HEK293 (cell line): ENCODE results near the gene TRAF3IP3.

ENCODE experiments used
- CTCF ChIA-PET: fragments of 350-600 bp; formaldehyde crosslinking; extraction: SDS; loops from one replicate; lab custom pipeline; 2021; ENCODE audit warnings: antibody characterized with exemption; lab: Yijun Ruan, JAX
- POLR2A ChIA-PET: fragments of 300-600 bp; formaldehyde crosslinking; extraction: SDS; loops from one replicate; lab custom pipeline; 2020; ENCODE audit warnings: antibody characterized with exemption, inconsistent platforms; lab: Yijun Ruan, JAX
- H3K27ac ChIP-seq: fragments of 200-500 bp; sonication (Bioruptor generic); 2 replicates; pipeline ENCODE4 v1.5.1; 2014; ENCODE audit warnings: low read depth, low read length, control low read depth, inconsistent platforms; ENCODE audit errors: extremely low read depth
- H3K36me3 ChIP-seq, 2 experiments: fragments of 200-500 bp in 1 of 2; sonication (Bioruptor generic) in 1 of 2; 1 replicate in 1 of 2; 2 replicates in 1 of 2; pipeline ENCODE4 v1.5.1; 2014 to 2017; ENCODE audit warnings: inconsistent platforms in 2 of 2, low read length in 2 of 2; ENCODE audit not compliant: control insufficient read depth in 2 of 2, insufficient read depth in 1 of 2
- H3K4me1 ChIP-seq: fragments of 200-500 bp; sonication (Bioruptor generic); 2 replicates; pipeline ENCODE4 v1.5.1; 2014; ENCODE audit warnings: mild to moderate bottlenecking, low read length, inconsistent platforms; ENCODE audit not compliant: control insufficient read depth, insufficient read depth
- H3K4me3 ChIP-seq: 2 replicates; pipeline ENCODE4 v1.5.1; 2011; ENCODE audit warnings: low read depth, mild to moderate bottlenecking, control low read depth, low read length, moderate library complexity
- H3K9me3 ChIP-seq: fragments of 200-500 bp; sonication (Bioruptor generic); 2 replicates; pipeline ENCODE4 v1.5.1; 2014; ENCODE audit warnings: low read depth, low read length, inconsistent platforms; ENCODE audit not compliant: control insufficient read depth, insufficient read depth
- BCL11B ChIP-seq: fragments of 450-650 bp; formaldehyde crosslinking; IDR thresholded peaks from 2 replicates; pipeline ENCODE4 v1.5.1; 2016; ENCODE audit warnings: low read depth, missing biosample characterization, missing genetic modification characterization
- GLIS1 ChIP-seq: fragments of 450-650 bp; formaldehyde crosslinking; IDR thresholded peaks from 2 replicates; pipeline ENCODE4 v1.5.1; 2016; ENCODE audit warnings: missing biosample characterization, missing genetic modification characterization
- HOXD13 ChIP-seq: sonication (generic); formaldehyde crosslinking; IDR thresholded peaks from 2 replicates; pipeline ENCODE4 v1.8.0; 2022; ENCODE audit warnings: missing genetic modification reagents, borderline replicate concordance
- KLF16 ChIP-seq: fragments of 450-650 bp; formaldehyde crosslinking; IDR thresholded peaks from 2 replicates; pipeline ENCODE4 v1.5.1; 2017; ENCODE audit warnings: missing biosample characterization, missing genetic modification characterization
- MEIS1 ChIP-seq: sonication (generic); formaldehyde crosslinking; IDR thresholded peaks from 2 replicates; pipeline ENCODE4 v1.8.1; 2022; ENCODE audit warnings: missing genetic modification reagents, mild to moderate bottlenecking, borderline replicate concordance
- SP2 ChIP-seq: fragments of 450-650 bp; formaldehyde crosslinking; IDR thresholded peaks from 2 replicates; pipeline ENCODE4 v1.5.1; 2016; ENCODE audit warnings: missing biosample characterization, missing genetic modification characterization
- TCF7L2 ChIP-seq: IDR thresholded peaks from 2 replicates; pipeline ENCODE4 v1.6.1; 2011; ENCODE audit warnings: low read depth, mild to moderate bottlenecking, inconsistent platforms, low read length, moderate library complexity, borderline replicate concordance
- TRIM28 ChIP-seq: IDR thresholded peaks from 2 replicates; pipeline ENCODE4 v1.6.1; 2011; ENCODE audit warnings: low read length, control low read depth, borderline replicate concordance
- ZBTB20 ChIP-seq: fragments of 450-650 bp; formaldehyde crosslinking; IDR thresholded peaks from 2 replicates; pipeline ENCODE4 v1.5.1; 2016; ENCODE audit warnings: missing biosample characterization, missing genetic modification characterization
- ZFP69B ChIP-seq: fragments of 450-650 bp; formaldehyde crosslinking; IDR thresholded peaks from 2 replicates; pipeline ENCODE4 v1.5.1; 2016; ENCODE audit warnings: missing biosample characterization, missing genetic modification characterization
- ZNF114 ChIP-seq: fragments of 450-650 bp; formaldehyde crosslinking; IDR thresholded peaks from 2 replicates; pipeline ENCODE4 v1.5.0; 2017; ENCODE audit warnings: missing biosample characterization, missing genetic modification characterization
- ZNF133 ChIP-seq: fragments of 450-650 bp; formaldehyde crosslinking; IDR thresholded peaks from 2 replicates; pipeline ENCODE4 v1.5.1; 2016; ENCODE audit warnings: missing biosample characterization, missing genetic modification characterization
- ZNF138 ChIP-seq: fragments of 450-650 bp; formaldehyde crosslinking; IDR thresholded peaks from 2 replicates; pipeline ENCODE4 v1.5.1; 2016; ENCODE audit warnings: missing biosample characterization, missing genetic modification characterization, borderline replicate concordance
- ZNF404 ChIP-seq: fragments of 450-650 bp; formaldehyde crosslinking; IDR thresholded peaks from 2 replicates; pipeline ENCODE4 v1.5.1; 2017; ENCODE audit warnings: missing biosample characterization, missing genetic modification characterization
- ZNF529 ChIP-seq: fragments of 450-650 bp; formaldehyde crosslinking; IDR thresholded peaks from 2 replicates; pipeline ENCODE4 v1.5.1; 2017; ENCODE audit warnings: missing genetic modification characterization, missing biosample characterization; ENCODE audit not compliant: insufficient replicate concordance
- ZNF571 ChIP-seq: fragments of 450-650 bp; formaldehyde crosslinking; IDR thresholded peaks from 2 replicates; pipeline ENCODE4 v1.5.0; 2017; ENCODE audit warnings: missing biosample characterization, missing genetic modification characterization
- ZNF610 ChIP-seq: fragments of 450-650 bp; formaldehyde crosslinking; IDR thresholded peaks from 2 replicates; pipeline ENCODE4 v1.5.1; 2016; ENCODE audit warnings: missing biosample characterization, missing genetic modification characterization, borderline replicate concordance
- ZNF677 ChIP-seq: fragments of 450-650 bp; IDR thresholded peaks from 2 replicates; pipeline ENCODE4 v1.5.0; 2018; ENCODE audit warnings: missing biosample characterization, mild to moderate bottlenecking, missing genetic modification characterization, moderate library complexity
- ZNF843 ChIP-seq: fragments of 450-650 bp; formaldehyde crosslinking; IDR thresholded peaks from 2 replicates; pipeline ENCODE4 v1.5.1; 2016; ENCODE audit warnings: missing biosample characterization, missing genetic modification characterization
- TF ChIP-seq, protein P1 (sequence below): fragments of 450-650 bp; formaldehyde crosslinking; IDR thresholded peaks from 2 replicates; pipeline ENCODE4 v1.5.1; 2017; ENCODE audit warnings: missing biosample characterization, missing genetic modification characterization
- TF ChIP-seq, protein P2 (sequence below): fragments of 450-650 bp; formaldehyde crosslinking; IDR thresholded peaks from 2 replicates; pipeline ENCODE4 v1.5.1; 2016; ENCODE audit warnings: missing biosample characterization, missing genetic modification characterization
- TF ChIP-seq, protein P3 (sequence below): fragments of 450-650 bp; formaldehyde crosslinking; IDR thresholded peaks from 2 replicates; pipeline ENCODE4 v1.5.1; 2016; ENCODE audit warnings: missing biosample characterization, missing genetic modification characterization
- TF ChIP-seq, protein P4 (sequence below): fragments of 450-650 bp; formaldehyde crosslinking; optimal IDR thresholded peaks from 2 replicates; pipeline ENCODE3; 2016; ENCODE audit warnings: missing biosample characterization, mild to moderate bottlenecking, missing genetic modification characterization
- TF ChIP-seq, protein P5 (sequence below): fragments of 450-650 bp; formaldehyde crosslinking; IDR thresholded peaks from 2 replicates; pipeline ENCODE4 v1.5.1; 2017; ENCODE audit warnings: missing biosample characterization, missing genetic modification characterization

Gene TRAF3IP3

DNA sequence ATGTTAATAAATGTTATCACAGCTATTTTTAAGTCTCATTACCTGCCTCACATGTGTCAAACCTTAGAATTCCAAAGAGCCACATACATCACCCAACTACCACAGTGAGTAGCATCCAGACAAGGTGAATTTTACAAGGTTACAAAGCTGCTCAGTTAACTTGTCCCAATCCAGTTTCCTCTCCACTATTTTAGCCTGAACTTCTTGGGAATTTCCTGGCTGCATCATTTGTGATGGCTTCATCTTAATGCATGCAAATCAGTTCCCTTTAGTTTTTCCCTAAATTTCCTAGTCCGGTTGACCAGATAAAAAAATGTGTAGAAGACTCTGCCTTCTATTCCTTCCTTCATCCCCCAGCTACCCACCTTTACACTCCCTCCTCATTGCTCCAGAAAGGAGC is 597 bp upstream of the TRAF3IP3 start:
- no peak overlapping the region for H3K4me3 ChIP-seq

DNA sequence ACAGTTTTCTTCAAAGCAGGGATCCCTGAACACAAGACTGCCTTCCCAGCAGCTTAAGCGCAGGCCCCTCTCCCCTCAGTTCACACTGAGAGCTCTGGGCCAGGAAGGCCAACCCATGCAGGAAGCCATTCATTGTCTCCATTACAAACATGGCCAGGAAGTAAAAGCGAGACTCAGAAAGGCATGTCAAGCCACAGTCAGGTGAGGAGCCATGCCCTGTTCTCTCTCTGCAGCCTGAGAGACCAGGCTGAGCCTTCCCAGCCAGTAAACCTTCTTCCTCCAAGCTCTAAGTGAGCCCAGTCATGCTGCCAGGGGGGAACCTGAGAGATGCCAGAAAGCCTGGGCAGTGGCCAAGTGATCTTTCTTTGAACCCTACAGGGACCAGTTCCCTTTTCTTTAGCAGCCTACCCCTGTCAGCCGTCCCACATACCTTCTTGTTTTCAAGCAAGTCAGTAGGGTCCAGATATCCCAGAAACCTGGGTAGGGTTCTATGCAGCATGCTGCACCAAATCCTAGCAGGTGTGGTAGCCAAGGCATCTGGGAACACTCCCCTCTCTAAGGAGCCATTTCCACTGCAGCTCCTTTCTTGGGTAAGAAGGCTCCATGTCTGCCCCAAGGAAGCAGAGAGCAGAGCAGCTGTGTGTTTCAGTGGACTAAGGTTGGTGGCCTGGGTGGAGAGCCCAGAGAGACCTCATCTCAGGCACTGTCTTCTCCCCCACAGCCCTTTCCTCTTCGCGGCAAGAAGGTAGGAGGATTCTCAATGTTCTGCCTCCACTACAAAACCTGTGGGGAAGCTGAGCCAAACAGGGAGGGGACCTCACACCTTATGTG is 977 bp downstream of the TRAF3IP3 start:
- no peaks in the 10 kb centered on the region for H3K9me3 ChIP-seq
- H3K36me3 ChIP-seq: no peaks in the 10 kb centered on the region
- no peaks in the 10 kb centered on the region for H3K4me1 ChIP-seq
- no peak overlapping the region for H3K27ac ChIP-seq
- CTCF ChIA-PET: interaction anchor here (1.8 kb wide), 1 partner anchor 8 kb away, joined by 8 read pairs; no protein-coding TSS in a partner anchor
- POLR2A ChIA-PET: no interaction called here
- no peak overlapping the region for H3K4me3 ChIP-seq
- TF ChIP-seq ZNF843 (tag by site-specific recombination): no peak
- TF ChIP-seq, protein P1, sequence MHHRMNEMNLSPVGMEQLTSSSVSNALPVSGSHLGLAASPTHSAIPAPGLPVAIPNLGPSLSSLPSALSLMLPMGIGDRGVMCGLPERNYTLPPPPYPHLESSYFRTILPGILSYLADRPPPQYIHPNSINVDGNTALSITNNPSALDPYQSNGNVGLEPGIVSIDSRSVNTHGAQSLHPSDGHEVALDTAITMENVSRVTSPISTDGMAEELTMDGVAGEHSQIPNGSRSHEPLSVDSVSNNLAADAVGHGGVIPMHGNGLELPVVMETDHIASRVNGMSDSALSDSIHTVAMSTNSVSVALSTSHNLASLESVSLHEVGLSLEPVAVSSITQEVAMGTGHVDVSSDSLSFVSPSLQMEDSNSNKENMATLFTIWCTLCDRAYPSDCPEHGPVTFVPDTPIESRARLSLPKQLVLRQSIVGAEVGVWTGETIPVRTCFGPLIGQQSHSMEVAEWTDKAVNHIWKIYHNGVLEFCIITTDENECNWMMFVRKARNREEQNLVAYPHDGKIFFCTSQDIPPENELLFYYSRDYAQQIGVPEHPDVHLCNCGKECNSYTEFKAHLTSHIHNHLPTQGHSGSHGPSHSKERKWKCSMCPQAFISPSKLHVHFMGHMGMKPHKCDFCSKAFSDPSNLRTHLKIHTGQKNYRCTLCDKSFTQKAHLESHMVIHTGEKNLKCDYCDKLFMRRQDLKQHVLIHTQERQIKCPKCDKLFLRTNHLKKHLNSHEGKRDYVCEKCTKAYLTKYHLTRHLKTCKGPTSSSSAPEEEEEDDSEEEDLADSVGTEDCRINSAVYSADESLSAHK: no peak
- no peak for TF ChIP-seq ZNF138 (tag by site-specific recombination)
- TF ChIP-seq, protein P2, sequence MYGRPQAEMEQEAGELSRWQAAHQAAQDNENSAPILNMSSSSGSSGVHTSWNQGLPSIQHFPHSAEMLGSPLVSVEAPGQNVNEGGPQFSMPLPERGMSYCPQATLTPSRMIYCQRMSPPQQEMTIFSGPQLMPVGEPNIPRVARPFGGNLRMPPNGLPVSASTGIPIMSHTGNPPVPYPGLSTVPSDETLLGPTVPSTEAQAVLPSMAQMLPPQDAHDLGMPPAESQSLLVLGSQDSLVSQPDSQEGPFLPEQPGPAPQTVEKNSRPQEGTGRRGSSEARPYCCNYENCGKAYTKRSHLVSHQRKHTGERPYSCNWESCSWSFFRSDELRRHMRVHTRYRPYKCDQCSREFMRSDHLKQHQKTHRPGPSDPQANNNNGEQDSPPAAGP (tag by site-specific recombination): no peak
- no peak for TF ChIP-seq TCF7L2
- TF ChIP-seq SP2: no peak
- TF ChIP-seq ZNF610 (tag by site-specific recombination): no peak
- TF ChIP-seq KLF16: no peak

More for the DNA sequence above, 597 bp upstream of the TRAF3IP3 start:
- ChIA-PET CTCF (interaction anchor here (0.7 to 1.0 kb wide), 4 partner anchors 7 to 179 kb away, joined by 3 to 4 read pairs (median 3); no protein-coding TSS in a partner anchor), POLR2A (no interaction called here)
- TF ChIP-seq BCL11B (no peak), ZBTB20 (no peak), ZNF404 (no peak), TRIM28 (no peak), HOXD13 (no peak), ZNF529 (tag by site-specific recombination) (no peak), ZFP69B (tag by site-specific recombination) (no peak), MEIS1 (no peak), ZNF133 (tag by site-specific recombination) (no peak), GLIS1 (tag by site-specific recombination) (no peak), KLF16 (no peak), ZNF677 (no peak), ZNF114 (tag by site-specific recombination) (no peak), ZNF843 (tag by site-specific recombination) (no peak), ZNF571 (no peak)
- TF ChIP-seq, protein P1: no peak
- TF ChIP-seq, protein P3, sequence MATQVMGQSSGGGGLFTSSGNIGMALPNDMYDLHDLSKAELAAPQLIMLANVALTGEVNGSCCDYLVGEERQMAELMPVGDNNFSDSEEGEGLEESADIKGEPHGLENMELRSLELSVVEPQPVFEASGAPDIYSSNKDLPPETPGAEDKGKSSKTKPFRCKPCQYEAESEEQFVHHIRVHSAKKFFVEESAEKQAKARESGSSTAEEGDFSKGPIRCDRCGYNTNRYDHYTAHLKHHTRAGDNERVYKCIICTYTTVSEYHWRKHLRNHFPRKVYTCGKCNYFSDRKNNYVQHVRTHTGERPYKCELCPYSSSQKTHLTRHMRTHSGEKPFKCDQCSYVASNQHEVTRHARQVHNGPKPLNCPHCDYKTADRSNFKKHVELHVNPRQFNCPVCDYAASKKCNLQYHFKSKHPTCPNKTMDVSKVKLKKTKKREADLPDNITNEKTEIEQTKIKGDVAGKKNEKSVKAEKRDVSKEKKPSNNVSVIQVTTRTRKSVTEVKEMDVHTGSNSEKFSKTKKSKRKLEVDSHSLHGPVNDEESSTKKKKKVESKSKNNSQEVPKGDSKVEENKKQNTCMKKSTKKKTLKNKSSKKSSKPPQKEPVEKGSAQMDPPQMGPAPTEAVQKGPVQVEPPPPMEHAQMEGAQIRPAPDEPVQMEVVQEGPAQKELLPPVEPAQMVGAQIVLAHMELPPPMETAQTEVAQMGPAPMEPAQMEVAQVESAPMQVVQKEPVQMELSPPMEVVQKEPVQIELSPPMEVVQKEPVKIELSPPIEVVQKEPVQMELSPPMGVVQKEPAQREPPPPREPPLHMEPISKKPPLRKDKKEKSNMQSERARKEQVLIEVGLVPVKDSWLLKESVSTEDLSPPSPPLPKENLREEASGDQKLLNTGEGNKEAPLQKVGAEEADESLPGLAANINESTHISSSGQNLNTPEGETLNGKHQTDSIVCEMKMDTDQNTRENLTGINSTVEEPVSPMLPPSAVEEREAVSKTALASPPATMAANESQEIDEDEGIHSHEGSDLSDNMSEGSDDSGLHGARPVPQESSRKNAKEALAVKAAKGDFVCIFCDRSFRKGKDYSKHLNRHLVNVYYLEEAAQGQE (tag by site-specific recombination): no peak
- TF ChIP-seq, protein P4, sequence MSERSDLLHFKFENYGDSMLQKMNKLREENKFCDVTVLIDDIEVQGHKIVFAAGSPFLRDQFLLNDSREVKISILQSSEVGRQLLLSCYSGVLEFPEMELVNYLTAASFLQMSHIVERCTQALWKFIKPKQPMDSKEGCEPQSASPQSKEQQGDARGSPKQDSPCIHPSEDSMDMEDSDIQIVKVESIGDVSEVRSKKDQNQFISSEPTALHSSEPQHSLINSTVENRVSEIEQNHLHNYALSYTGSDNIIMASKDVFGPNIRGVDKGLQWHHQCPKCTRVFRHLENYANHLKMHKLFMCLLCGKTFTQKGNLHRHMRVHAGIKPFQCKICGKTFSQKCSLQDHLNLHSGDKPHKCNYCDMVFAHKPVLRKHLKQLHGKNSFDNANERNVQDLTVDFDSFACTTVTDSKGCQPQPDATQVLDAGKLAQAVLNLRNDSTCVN (tag by site-specific recombination): no peak
- TF ChIP-seq, protein P5, sequence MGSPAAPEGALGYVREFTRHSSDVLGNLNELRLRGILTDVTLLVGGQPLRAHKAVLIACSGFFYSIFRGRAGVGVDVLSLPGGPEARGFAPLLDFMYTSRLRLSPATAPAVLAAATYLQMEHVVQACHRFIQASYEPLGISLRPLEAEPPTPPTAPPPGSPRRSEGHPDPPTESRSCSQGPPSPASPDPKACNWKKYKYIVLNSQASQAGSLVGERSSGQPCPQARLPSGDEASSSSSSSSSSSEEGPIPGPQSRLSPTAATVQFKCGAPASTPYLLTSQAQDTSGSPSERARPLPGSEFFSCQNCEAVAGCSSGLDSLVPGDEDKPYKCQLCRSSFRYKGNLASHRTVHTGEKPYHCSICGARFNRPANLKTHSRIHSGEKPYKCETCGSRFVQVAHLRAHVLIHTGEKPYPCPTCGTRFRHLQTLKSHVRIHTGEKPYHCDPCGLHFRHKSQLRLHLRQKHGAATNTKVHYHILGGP (tag by site-specific recombination): no peak
- no peaks in the 10 kb centered on the region for H3K36me3 ChIP-seq
- no peak overlapping the region for H3K27ac ChIP-seq
- H3K9me3 ChIP-seq: no peaks in the 10 kb centered on the region
- no peaks in the 10 kb centered on the region for H3K4me1 ChIP-seq
